GM18867 (cell line): Measurements from ENCODE around the gene FAM219A.
A peak's percentile ranks its signal among the peaks of the same experiment; 100 is the strongest.

Experiments used
- ATAC-seq: cut with Tn5 transposase; IDR thresholded peaks from one replicate; pipeline ENCODE4 v1.9.1; 2021; ENCODE audit warnings: mild to moderate bottlenecking, moderate library complexity; ENCODE audit not compliant: unreplicated experiment

FAM219A gene, protein sequence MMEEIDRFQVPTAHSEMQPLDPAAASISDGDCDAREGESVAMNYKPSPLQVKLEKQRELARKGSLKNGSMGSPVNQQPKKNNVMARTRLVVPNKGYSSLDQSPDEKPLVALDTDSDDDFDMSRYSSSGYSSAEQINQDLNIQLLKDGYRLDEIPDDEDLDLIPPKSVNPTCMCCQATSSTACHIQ

DNA sequence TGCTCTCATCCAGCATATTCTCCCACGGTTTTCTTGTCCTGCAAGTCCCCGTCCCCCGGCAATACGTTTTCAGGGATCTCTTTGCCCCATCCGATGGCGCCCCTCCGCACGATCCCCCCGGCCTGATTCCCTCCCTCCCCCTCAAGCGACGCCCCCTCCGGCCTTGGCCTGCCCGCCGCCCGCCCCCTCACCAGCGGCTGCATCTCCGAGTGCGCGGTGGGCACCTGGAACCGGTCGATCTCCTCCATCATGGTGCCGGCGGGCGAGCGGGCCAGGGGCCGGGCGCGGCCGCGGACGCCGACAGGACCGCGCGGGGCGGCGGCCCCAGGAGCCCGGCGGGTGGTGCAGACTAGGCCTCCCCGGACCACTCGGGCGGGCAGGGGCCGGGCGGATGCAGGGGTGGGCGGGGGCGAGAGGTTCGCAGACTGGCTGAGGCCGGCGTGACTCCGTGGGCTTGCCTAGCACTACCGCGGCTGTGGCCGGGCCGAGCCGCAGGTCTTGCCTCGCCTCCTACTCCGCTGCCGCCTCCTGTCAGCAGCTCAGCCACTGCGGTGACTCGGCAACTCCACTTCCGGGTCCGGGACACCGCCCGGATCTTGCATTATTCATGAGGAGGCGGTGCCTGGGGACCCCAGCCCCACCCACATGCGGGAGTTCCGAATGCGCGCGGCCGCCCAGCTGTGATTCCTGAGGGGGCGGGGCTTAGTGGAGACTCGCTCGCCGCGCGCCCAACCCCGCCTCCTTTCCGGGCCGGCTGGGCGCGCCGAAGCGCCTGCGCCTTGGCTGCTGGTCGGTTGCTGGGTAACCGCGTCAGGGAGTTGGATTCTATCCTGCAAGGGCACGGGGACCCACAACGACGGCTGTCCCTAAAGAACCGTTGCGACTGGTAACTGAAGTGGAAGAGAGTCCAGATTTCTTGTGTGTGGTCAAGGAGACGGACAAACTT, at the start of gene FAM219A, which contains the start of gene DNAI1:
Gene FAM219A (minus strand): TSS at position 558 of the 946 bp plus-strand sequence. CDS start 307 bp downstream, at position 251.
Gene DNAI1 (plus strand): TSS at position 793 of the 946 bp plus-strand sequence. CDS start 201 bp downstream, outside the sequence.
- peak; percentile 98 for ATAC-seq

DNA sequence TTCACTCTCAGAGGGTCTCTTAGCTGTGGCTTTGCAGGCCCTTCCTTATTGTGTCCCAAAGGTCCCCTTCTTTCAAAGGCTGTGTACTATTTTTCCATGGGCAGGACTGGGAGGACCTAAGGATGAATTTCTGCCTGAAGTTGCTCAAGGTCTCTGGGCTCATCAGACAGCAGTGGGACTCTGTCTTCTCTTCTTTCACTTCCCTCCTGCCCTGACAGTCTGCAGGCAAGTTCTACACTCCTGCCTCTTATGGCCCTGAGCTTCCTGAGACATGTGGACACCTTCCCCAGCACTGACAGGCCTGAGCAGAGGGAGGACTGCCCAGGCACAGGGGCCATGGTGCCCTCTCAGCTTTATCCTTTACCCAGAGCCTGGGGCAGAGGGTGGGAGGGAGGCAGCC, 49.6 kb upstream of the FAM219A start:
- no peak for ATAC-seq

DNA sequence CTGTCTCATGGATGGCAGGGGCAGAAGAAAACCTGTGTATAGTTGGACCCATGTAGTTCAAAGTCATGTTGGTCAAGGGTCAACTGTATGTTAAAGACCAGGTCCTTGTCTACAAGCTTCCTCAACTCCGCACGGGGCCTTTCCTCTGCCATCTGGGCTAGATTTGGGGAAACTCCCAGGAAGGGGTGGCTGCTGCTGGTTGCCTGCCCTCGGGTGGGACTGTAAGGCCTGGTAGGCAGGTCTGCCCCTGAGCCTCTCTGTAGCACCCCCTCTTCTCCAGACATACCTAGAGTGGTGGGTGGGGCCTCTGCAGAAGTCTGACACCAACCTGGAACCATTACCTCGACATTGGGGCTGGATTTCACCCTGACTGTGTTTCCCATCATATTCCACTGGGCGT, 49.2 kb upstream of the FAM219A start:
- no peak for ATAC-seq

DNA sequence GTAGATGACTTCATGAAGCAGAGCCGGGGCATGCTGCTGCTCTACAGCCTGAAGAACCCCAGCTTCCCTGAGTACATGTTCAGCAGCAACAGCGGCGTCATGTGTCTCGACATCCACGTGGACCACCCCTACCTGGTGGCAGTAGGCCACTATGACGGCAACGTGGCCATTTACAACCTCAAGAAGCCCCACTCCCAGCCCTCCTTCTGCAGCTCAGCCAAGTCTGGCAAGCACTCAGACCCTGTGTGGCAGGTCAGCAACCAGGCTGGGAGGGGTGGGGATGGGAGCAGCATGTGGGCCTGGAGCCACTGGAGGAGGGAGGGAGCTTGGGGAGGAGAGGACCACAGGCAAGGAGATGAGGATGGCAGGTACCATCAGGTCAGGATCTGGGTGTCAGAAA, 48.3 kb upstream of the FAM219A start:
- ATAC-seq: no peak

DNA sequence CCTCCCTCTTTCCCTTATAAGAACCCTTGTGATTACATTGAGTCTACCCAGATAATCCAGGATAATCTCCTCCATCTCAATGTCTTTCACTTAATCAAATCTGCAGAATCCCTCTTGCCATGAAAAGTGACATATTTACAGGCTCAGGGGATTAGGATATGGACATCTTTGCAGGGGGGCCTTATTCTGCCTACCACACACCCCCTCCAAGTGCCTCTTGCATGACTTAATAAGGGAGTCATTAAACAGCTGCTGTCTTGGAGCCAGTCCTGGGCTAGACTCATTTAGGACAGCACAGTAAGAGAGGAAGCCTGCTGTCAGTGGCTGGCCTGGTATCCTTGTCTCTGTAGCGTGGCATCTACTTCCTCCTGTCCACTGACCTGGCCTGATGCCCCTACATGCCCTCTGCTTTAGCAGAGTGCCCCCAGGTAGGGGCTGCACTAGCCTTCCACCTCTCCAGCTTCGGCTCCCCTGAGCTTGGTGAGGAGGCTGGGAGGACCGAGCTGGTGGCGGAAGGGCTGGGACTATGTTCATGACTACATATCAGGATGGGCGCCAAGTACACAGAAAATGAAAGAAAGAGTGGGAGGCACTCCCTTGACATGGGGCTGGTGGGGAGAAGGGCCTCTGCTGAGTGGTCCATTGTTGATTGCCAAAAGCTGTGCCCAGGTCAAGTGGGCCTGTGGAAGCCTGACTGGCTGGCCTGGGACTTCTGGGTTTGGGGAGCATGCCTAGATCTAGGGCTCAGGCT, 47.2 kb upstream of the FAM219A start:
- no peak for ATAC-seq

DNA sequence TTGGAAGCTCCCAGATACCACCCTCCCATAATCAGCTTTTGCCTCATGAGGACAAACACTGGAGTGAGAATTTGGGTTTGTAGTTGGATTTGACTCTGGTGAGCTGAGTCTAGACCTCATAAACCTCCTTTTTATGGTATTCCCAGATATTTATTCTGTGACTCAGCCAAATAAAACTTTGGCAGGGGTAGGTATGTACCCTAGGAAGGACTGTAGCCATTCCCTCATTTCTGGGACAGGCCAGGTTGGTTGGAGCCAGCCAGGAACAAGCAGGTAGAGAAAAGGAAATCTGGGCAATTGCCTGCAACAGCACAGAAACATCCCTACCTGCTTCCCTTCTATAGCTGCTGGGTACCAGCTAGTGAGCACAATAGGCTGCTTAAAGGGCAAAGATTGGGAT, 45.0 kb upstream of the FAM219A start:
- ATAC-seq: no peak

DNA sequence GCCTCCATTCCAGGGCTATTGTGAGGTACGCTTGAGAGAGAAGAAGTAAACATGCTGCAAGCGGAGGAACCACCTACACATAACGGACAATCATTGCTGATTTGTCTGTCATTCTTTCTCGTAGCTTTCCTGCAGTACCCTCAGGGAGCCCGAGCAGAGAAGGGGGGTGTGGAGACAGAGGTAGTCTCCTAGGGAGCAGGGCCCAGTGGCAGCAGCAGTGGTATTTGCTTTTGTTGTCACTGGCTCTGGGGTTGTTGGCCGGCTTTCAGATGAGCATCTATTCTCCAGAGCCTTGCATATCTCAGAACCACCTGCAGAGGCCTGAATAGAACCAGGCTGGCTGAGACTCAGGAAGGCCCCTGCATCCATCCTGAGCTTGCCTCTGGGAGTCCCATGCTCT, 44.5 kb upstream of the FAM219A start:
- ATAC-seq: no peak

DNA sequence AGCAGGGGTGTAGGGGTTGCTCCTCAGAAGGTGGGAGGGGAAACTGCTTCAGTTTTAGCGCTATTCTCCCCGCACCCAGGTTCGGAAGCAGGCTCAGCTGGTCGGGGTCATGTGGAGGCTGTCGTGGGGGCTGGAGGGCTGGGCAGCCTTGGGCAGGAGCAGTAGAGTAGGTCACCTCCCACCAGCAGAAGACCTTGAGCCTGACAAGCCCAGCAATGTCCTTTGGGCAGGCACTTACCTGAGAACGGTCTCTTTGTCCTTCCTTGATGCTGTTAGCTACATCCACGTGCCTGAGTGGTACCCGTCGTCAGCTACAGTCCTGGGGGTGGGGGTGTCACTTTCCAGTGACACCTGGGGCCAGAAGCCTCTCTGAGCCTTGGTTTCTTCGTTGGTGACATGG, 44.1 kb upstream of the FAM219A start:
- no peak for ATAC-seq

DNA sequence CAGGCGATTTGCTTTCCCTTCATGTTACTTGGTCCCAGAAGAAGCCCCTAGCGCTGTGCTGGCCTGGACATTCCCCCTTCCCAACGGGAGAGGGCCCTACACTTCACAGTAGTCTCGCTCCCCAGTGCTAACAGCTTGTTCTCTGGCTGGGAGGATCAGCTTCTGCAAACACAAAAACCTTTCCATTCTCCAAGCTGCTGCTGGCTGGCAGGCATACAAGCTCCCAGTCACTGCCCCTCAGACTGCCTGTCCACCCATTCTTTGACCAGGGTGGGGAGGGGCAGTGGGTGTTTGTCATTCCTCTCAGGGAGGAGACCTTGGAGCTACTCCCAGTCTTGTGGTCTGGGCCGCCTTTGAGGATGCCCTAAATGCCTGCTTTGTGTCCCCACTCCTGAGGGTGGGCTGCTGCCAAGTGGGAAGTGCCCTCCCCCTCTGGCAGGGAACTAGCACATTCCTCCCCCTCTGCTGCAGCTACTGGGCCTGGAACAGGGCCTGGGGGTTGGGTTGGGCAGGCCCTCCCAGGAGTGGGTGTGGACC, 43.6 kb upstream of the FAM219A start:
- no peak for ATAC-seq

DNA sequence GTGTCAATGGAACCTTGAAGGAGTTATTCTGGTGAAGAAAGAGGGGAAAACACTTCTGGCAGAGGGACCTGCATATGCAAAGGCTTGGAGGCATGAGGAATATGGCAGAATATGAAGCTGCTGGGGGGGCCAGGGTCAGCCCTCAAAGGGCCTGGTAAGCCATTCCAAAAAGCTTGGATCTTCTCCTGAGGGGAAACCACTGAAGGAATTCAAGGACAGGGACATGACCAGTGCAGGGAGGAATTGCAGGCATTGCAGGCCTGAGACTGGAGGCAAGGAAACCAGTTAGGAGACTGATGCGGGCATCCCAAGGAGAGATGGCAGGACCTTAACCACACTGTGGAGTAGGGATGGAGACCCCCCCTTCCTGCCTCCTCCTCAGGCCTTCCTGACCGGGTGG, 43.0 kb upstream of the FAM219A start:
- ATAC-seq: no peak

DNA sequence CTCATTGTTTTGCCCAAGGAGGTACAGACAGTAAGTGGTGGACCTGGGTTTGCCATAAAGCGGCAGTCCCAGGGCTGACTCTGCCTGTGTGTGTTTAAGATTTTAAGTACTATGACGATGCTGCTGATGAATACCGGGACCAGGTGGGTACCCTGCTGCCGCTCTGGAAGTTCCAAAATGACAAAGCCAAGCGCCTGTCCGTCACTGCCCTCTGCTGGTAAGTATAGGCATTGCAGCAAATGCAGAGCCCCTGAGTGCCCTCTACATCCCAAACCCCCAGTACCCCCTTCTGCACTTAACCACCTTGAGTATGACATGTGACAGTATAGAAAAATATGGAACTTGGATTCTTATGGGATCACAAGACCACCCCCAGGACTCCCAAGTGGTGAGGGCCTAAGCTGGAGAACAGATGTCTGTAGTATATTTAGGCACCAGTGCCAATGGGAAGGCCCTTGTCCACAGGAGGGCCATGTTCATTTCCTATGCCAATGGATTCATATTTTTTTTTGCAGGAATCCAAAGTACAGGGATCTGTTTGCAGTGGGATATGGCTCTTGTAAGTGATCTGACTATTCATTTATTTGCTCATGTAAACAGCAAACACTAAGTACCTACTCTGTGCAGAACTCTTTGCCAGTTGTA, 42.4 kb upstream of the FAM219A start:
- no peak for ATAC-seq

DNA sequence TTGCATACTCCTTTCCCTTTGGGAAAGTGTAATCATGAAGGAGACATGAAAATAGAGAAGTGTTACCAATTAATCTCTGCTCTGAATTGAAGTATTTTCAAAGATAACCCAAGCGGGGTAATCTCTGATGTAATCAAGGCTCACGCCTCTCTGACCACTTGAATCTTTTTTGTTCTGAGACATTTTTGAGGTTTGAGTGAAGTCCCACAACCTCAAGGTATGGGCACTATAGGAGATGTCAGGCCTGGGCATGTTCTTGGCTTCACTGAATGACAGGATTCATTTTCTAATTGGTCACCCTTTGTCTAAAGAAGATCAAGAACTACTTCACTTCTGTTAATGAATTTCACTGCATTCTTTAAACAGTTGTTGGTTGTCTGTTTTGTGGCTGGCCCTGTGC, 40.7 kb upstream of the FAM219A start:
- no peak for ATAC-seq

DNA sequence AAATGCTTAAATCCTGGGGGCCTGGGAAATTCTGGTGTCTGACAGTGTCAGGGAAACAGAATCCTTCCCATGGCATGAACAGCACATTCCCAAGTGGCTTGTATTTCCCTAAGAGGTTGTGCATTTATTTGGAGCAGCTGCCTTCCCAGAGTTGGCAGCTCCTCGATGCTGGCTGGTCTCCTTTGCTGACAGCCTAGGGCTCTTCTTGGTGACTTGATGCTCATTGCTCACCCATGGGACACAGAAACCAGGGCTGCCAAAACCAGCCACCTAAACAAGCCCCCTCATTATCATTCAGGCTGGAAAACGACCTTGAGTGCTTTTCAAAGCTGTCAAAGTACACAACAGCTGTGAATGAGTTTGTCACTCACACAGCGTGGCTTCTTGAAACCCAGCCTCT, 40.2 kb upstream of the FAM219A start:
- no peak for ATAC-seq

DNA sequence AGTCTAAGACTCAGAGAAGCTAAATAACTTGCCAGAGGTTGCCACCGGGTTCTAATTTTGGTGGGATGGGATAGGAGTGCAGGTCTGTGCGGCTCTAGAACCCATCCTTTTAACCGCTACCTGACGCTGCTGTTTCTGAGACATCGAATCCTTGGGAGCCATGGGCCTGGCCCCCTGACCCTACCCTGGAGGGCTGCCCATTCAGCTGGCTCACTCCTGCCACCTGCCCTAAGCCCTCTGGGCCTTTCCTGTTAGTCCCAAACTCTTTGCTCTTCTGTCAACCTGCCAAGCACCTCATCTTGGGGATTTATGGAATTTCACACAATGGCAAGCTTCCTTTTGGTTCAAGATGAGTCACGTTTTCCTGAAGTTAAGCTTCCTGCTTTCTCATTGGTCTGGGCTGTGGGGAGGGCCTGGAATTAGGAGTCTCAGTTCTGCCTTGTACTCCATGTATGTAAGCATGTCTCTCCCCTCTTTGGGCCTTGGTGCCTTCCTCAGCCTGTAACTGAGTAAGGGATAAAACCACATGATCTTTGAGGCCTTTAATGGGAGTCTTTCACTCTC, 37.9 kb upstream of the FAM219A start:
- ATAC-seq: no peak

DNA sequence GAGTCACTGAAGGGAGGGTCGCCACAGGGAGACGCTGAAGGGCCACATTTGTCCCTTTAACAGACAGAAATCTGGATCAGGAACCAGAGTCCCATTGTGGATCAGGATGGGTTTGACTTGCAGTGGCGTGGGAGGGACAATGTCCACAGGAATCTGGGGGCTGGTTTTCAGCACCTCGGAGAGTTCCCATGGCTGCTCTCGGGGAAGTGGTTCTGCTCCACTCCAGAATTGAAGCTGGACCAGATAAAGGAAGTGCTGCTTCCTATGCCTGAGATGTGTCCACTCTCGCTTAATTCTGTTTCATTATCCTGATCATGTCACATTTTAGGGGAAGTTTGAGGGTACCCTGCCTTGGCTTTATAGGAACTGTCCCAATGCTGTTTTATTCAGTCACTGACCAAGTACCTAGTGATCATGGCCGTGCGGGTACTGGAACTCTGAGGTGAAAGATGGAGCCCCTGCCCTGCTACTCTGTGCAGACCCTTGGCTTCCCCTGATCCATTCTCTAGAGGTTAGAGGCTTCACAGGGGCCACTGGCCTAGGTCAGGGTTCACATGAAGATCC, 35.7 kb upstream of the FAM219A start:
- no peak for ATAC-seq

DNA sequence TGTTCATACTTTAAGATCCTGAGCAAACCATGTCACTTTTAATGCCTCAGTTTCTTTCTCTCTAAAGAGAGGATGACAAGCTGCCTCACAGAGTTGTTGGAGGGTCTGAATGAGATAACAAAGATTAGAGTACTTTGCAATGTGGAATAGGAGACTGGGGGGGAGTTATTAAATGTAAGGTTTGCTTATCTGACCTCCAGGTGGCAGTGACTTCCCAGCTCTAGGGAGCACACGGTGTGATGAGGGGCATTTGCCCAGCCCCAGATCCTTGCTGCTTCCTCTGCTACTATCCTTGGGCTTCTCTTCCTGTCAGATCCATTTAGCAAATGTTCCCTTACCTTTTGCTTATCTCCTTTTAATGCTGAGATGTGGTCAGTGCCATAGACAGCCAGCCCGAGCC, 33.7 kb upstream of the FAM219A start:
- ATAC-seq: no peak

DNA sequence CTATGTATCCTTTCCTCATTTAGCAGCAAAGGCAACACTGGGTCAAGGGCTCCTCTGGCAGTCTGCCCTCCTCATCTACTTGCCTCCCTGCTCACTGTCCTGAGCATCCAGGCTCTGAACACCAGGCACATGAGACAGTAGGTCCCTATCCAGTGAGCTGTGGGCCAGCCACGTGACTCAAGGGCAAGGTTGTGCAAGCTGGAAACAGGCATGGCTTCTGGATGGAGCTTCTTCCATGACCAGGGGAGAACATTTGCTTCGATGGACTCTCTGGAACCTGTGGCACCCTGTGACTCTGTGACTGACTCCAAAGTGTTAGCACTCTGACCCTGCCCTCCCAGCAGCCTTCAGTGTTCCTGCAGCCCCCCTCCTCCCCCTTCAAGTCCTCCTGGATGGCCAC, 33.2 kb upstream of the FAM219A start:
- no peak for ATAC-seq

DNA sequence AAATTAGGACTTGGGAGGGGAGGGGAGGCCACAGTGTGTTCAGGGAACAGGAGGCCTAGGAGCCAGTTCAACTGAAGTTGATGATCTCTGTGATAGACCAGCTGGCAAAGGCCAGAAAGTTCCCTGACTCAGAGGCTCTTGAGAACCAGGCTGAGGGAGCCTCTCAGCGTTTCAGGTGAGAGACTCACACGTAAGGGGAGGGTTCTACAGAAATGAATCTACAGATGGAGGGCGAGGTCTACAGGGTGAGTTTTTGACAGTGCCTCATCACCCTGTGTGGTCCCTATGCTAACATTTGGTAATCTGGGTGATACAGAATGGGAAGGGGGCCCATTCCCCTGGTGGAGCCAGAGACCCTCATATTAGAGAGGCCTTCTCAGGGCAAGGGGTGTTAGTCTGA, 32.4 kb upstream of the FAM219A start:
- no peak for ATAC-seq

DNA sequence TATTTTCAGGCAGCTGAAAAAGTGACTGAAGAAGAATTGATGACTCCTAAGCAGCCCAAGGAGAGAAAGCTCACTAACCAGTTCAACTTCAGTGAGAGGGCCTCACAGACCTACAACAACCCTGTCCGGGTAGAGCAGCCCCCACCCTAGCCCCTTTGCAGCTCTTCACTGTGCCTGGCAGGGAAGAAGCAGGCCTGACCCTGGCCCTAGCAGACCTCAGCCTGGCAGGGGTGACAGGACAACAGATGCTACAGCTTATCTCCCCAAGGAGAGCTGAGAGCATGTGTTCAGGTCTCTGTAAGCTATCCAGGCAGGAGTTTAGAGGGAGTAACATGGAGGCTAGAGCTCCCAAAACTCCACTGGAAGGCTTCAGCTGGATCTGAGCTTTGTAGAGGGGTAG, 32.0 kb upstream of the FAM219A start:
- ATAC-seq: no peak

DNA sequence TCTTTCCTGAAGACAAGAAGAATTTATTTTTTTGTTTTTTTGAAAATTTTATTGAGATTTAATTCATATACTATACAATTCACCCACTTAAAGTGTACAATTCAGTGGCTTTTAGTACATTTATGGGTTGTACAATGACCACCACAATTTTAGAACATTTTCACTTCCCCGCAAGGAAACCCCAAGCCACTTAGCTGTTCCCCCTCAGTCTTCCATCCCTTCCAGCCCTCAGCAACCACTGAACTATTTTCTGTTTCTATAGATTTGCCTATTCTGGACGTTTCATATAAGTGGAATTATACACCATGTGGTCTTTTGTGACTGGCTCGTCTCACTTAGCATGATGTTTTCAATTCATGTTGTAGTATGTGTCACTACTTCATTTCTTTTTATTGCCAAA, 28.2 kb upstream of the FAM219A start:
- ATAC-seq: no peak
